Skeletal muscle tissue (tissue), 4 donors: ENCODE data around the gene PDZD7. TPM values are rescaled to one million over a fixed set of nuclear protein-coding genes. Genes with fewer than 3 reads are reported as not detected.

ENCODE experiments used
- H3K27ac ChIP-seq: one replicate; pipeline ENCODE4 v1.7.0; 2013; ENCODE audit warnings: mild to moderate bottlenecking, low read depth, low read length, inconsistent platforms
- H3K27me3 ChIP-seq, 3 donors: one replicate each; pipeline ENCODE4 v1.7.0; 2013; ENCODE audit warnings: low read length in 3 of 3; ENCODE audit not compliant: control insufficient read depth in 3 of 3, insufficient read depth in 3 of 3
- H3K36me3 ChIP-seq, 3 donors: one replicate each; pipeline ENCODE4 v1.7.0; 2013; ENCODE audit warnings: low read length in 3 of 3; ENCODE audit not compliant: control insufficient read depth in 3 of 3, insufficient read depth in 3 of 3
- H3K4me1 ChIP-seq, 3 donors: one replicate each; pipeline ENCODE4 v1.7.0; 2013; ENCODE audit warnings: low read length in 3 of 3, mild to moderate bottlenecking in 3 of 3; ENCODE audit not compliant: control insufficient read depth in 3 of 3, insufficient read depth in 3 of 3
- H3K4me3 ChIP-seq, 3 donors: one replicate each; pipeline ENCODE4 v1.7.0; 2013; ENCODE audit warnings: low read length in 3 of 3
- H3K9ac ChIP-seq, 3 donors: one replicate each; pipeline ENCODE4 v1.7.0; 2013; ENCODE audit warnings: low read length in 3 of 3, mild to moderate bottlenecking in 3 of 3, moderate library complexity in 2 of 3, low read depth in 1 of 3
- H3K9me3 ChIP-seq, 3 donors: one replicate each; pipeline ENCODE4 v1.7.0; 2013; ENCODE audit warnings: low read length in 3 of 3; ENCODE audit not compliant: control insufficient read depth in 3 of 3
- total RNA-seq: library from RNA; depleted of rRNA; stranded (reverse); fragments of >200 nt; gene quantifications from one replicate; pipeline ENCODE4 v1.2.3, GENCODE V29; 2014
- donor health status: Osteomylitis.

The PDZD7 gene
- total RNA-seq, 1 donor from 2014 or later, result 1.0 TPM

- peaks cover 56 to 61% (median 56%) of the 10 kb centered on the region in 3 donors for H3K4me1 ChIP-seq
Measured at GRCh38 chr10:101061624-101062231, 30.8 kb upstream of the PDZD7 start, which contains the start of gene KAZALD1. Gene KAZALD1, plus strand, starts transcription at chr10:101061989. Its CDS starts 604 bp downstream, at chr10:101062593.

GRCh38 chr10:101060951-101061623 lies 30.2 kb upstream of the PDZD7 start:
- Histone ChIP-seq H3K4me1 (peaks cover 50 to 55% (median 50%) of the 10 kb centered on the region in 3 donors), H3K36me3 (no peaks in the 10 kb centered on the region), H3K27ac (peak overlapping the region; percentile 96), H3K9ac (peak overlapping the region; percentile 93 to 100 (median 97)), H3K9me3 (no peaks in the 10 kb centered on the region), H3K4me3 (peak overlapping the region; percentile 97 to 99 (median 98)), H3K27me3 (peaks cover 0 to 24% (median 21%) of the 10 kb centered on the region in 3 donors)

More at GRCh38 chr10:101061624-101062231, 30.8 kb upstream of the PDZD7 start, which contains the start of gene KAZALD1:
- H3K36me3 ChIP-seq, result no peaks in the 10 kb centered on the region
- H3K4me3 ChIP-seq, result peak within 1 kb of the TSS; percentile 97 to 99 (median 98)
- peaks cover 0 to 30% (median 28%) of the 10 kb centered on the region in 3 donors for H3K27me3 ChIP-seq
- peak within 1 kb of the TSS; percentile 93 to 100 (median 97) for H3K9ac ChIP-seq
- no peaks in the 10 kb centered on the region for H3K9me3 ChIP-seq
- H3K27ac ChIP-seq, result peak within 1 kb of the TSS; percentile 96

- Histone ChIP-seq H3K9ac (peak overlapping the region; percentile 93 to 100 (median 97)), H3K27ac (peak overlapping the region; percentile 96), H3K9me3 (no peaks in the 10 kb centered on the region), H3K27me3 (peaks cover 0 to 16% (median 14%) of the 10 kb centered on the region in 3 donors), H3K4me1 (peaks cover 42 to 47% (median 44%) of the 10 kb centered on the region in 3 donors), H3K4me3 (peak overlapping the region; percentile 97 to 99 (median 98)), H3K36me3 (no peaks in the 10 kb centered on the region)
Measured at GRCh38 chr10:101060036-101060950, 29.4 kb upstream of the PDZD7 start.

DNA sequence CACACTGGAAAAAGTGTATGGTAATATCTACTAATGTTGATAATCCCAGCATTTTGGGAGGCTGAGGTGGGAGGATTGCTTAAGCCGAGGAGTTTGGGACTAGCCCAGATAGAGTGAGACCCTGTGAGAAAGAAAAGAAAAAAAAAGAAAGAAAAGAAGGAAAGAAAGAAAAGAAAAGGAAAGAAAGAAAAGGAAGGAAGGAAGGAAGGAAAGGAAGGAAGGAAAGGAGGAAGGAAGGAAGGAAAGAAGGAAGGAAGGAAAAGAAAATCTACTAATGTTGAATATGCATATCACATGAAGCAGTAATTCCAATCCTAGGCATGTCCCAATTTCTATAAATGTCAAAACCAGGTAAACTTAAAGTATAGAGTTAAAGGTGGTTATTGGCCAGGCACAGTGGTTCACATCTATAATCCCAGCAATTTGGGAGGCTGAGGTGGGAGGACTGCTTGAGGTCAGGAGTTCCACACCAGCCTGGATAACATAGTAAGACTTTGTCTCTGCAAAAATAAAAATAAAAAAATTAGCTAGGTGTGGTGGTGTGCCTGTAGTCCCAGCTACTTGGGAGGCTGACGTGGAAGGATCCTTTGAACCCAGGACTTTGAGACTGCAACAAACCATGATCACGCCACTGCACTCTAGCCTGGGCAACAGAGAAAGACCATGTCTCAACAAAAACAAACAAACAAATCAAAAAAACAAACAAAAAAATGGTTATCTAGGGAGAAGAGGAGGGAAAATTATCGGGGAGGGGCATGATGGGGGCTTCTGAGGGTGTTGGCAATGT lies 25.6 kb upstream of the PDZD7 start:
- H3K4me3 ChIP-seq, result no peak overlapping the region
- H3K36me3 ChIP-seq, result no peaks in the 10 kb centered on the region
- H3K27me3 ChIP-seq, result no peaks in the 10 kb centered on the region
- H3K9me3 ChIP-seq, result no peaks in the 10 kb centered on the region
- no peak overlapping the region for H3K9ac ChIP-seq
- peaks cover 12 to 20% (median 17%) of the 10 kb centered on the region in 3 donors for H3K4me1 ChIP-seq
- H3K27ac ChIP-seq, result no peak overlapping the region

GRCh38 chr10:101055411-101055810 lies 24.5 kb upstream of the PDZD7 start:
- Histone ChIP-seq H3K4me1 (peaks cover 8 to 20% (median 19%) of the 10 kb centered on the region in 3 donors), H3K27me3 (peaks cover 3 to 7% (median 6%) of the 10 kb centered on the region in 3 donors), H3K9me3 (no peaks in the 10 kb centered on the region), H3K4me3 (no peak overlapping the region), H3K9ac (no peak overlapping the region), H3K36me3 (no peaks in the 10 kb centered on the region), H3K27ac (no peak overlapping the region)

- Histone ChIP-seq H3K4me1 (peaks cover 4 to 18% (median 13%) of the 10 kb centered on the region in 3 donors), H3K27ac (no peak overlapping the region), H3K9ac (no peak overlapping the region), H3K36me3 (no peaks in the 10 kb centered on the region), H3K9me3 (no peaks in the 10 kb centered on the region), H3K4me3 (no peak overlapping the region), H3K27me3 (peaks cover 6 to 11% (median 10%) of the 10 kb centered on the region in 3 donors)
Measured at GRCh38 chr10:101054876-101055275, 23.9 kb upstream of the PDZD7 start.

DNA sequence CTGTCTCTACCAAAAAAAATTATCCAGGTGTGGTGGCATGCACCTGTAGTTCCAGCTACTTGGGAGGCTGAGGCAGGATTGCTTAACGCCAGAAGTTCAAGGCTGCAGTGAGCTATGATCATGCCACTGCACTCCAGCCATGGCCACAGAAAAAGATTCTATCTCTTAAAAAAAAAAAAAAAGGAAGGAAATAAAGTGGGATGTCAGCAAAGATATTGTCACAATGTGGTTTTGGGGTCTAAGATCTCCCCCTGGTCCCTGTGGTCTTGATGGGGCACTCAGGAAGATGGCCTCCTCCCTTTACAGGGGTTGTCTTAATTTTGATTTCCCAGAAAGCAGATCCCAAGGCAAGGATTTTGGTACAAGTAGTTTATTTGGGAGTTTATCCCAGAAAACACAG lies 23.4 kb upstream of the PDZD7 start:
- H3K36me3 ChIP-seq, result no peaks in the 10 kb centered on the region
- H3K27ac ChIP-seq, result no peak overlapping the region
- H3K9me3 ChIP-seq, result no peaks in the 10 kb centered on the region
- peaks cover 11 to 14% (median 14%) of the 10 kb centered on the region in 3 donors for H3K27me3 ChIP-seq
- no peak overlapping the region for H3K9ac ChIP-seq
- H3K4me1 ChIP-seq, result peaks cover 4 to 18% (median 8%) of the 10 kb centered on the region in 3 donors
- H3K4me3 ChIP-seq, result no peak overlapping the region

DNA sequence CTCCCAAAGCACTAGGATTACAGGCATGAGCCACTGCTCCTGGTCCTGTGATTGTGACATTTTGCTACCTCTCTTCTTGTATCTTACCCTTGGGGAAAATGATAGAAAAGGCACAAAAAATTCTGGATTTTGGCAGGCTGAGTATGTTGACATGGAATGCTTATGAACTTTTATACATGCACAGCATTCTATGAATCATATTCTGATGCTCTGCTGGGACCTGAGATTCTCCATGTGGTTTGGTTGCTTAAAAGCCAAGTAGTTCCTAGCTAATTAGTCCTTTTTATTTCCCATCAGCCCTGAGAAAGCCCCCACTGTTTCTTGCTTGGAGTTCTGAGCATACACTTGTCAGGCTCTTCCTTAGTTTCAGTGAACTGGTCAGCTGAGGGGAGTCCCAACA lies 22.6 kb upstream of the PDZD7 start:
- Histone ChIP-seq H3K9ac (no peak overlapping the region), H3K9me3 (no peaks in the 10 kb centered on the region), H3K36me3 (no peaks in the 10 kb centered on the region), H3K27ac (no peak overlapping the region), H3K27me3 (peaks cover 20 to 22% (median 22%) of the 10 kb centered on the region in 3 donors), H3K4me3 (no peak overlapping the region), H3K4me1 (peaks cover 4 to 18% (median 7%) of the 10 kb centered on the region in 3 donors)

DNA sequence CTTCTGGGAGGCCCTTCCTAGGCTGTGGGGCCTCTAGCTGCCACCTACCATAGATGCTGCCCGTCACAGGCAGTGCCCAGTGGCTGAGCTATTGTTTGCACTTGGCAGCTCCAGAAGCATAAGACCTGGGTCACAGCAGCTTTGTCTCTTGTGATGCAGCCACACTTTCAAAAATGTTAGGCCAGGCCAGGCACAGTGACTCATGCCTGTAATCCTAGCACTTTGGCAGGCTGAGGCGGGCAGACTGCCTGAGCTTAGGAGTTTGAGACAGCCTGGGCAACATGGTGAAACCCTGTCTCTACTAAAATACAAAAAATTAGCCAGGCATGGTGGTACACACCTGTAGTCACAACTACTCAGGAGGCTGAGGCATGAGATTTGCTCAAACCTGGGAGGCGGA lies 21.4 kb upstream of the PDZD7 start:
- Histone ChIP-seq H3K9ac (peak overlapping the region in 2 of 3 donors; percentile 0 to 7), H3K27ac (peak overlapping the region; percentile 15), H3K9me3 (no peaks in the 10 kb centered on the region), H3K4me3 (no peak overlapping the region), H3K27me3 (peaks cover 32 to 34% (median 34%) of the 10 kb centered on the region in 3 donors), H3K4me1 (peaks cover 4 to 18% (median 7%) of the 10 kb centered on the region in 3 donors), H3K36me3 (no peaks in the 10 kb centered on the region)
